H9 (cell line): ENCODE data around the gene KIF21B. TPM values are rescaled to one million over a fixed set of nuclear protein-coding genes. Genes with fewer than 3 reads are reported as not detected.

Experiments used
- DNase-seq: peaks from one replicate; pipeline ENCODE4 v3.0.0-alpha.2; 2017
- H2AFZ ChIP-seq: one replicate; pipeline ENCODE4 v1.6.1; 2013; ENCODE audit warnings: mild to moderate bottlenecking, low read length, control low read depth, moderate library complexity
- H2AK5ac ChIP-seq: 2 replicates; pipeline ENCODE4 v1.6.1; 2013; ENCODE audit warnings: low read length, control low read depth, mixed read lengths; ENCODE audit not compliant: insufficient read length
- H2BK120ac ChIP-seq: one replicate; pipeline ENCODE4 v1.6.1; 2013; ENCODE audit warnings: low read depth, mild to moderate bottlenecking, low read length, control low read depth, inconsistent platforms; ENCODE audit not compliant: poor library complexity, severe bottlenecking
- H2BK12ac ChIP-seq: 2 replicates; pipeline ENCODE4 v1.6.1; 2013; ENCODE audit warnings: low read length, control low read depth, mixed read lengths, low read depth; ENCODE audit not compliant: insufficient read length
- H2BK15ac ChIP-seq: 2 replicates; pipeline ENCODE4 v1.6.1; 2013; ENCODE audit warnings: low read depth, low read length, control low read depth
- H2BK20ac ChIP-seq: one replicate; pipeline ENCODE4 v1.6.1; 2013; ENCODE audit warnings: low read depth, mild to moderate bottlenecking, low read length, control low read depth, inconsistent platforms; ENCODE audit not compliant: poor library complexity, severe bottlenecking
- H2BK5ac ChIP-seq: 2 replicates; pipeline ENCODE4 v1.6.1; 2013; ENCODE audit warnings: low read length, control low read depth, mixed read lengths; ENCODE audit not compliant: insufficient read length
- H3K14ac ChIP-seq: 2 replicates; pipeline ENCODE4 v1.6.1; 2013; ENCODE audit warnings: low read length, control low read depth; ENCODE audit not compliant: insufficient read depth
- H3K18ac ChIP-seq: 2 replicates; pipeline ENCODE4 v1.6.1; 2013; ENCODE audit warnings: low read depth, mild to moderate bottlenecking, mixed read lengths, low read length, control low read depth; ENCODE audit not compliant: insufficient read length
- H3K23ac ChIP-seq: 2 replicates; pipeline ENCODE4 v1.6.1; 2013; ENCODE audit warnings: low read length, control low read depth, mixed read lengths, low read depth; ENCODE audit not compliant: insufficient read length
- H3K23me2 ChIP-seq: 2 replicates; pipeline ENCODE4 v1.6.1; 2013; ENCODE audit warnings: low read depth, mild to moderate bottlenecking, mixed read lengths, low read length, control low read depth; ENCODE audit not compliant: insufficient read length, poor library complexity, severe bottlenecking
- H3K27ac ChIP-seq: 2 replicates; pipeline ENCODE4 v1.5.1; 2013; ENCODE audit warnings: low read length, control low read depth, mixed read lengths, low read depth; ENCODE audit not compliant: insufficient read length
- H3K27me3 ChIP-seq: 2 replicates; pipeline ENCODE4 v1.6.1; 2013; ENCODE audit warnings: low read length, control low read depth, inconsistent platforms; ENCODE audit not compliant: insufficient read depth
- H3K4ac ChIP-seq: 2 replicates; pipeline ENCODE4 v1.6.1; 2013; ENCODE audit warnings: low read depth, mild to moderate bottlenecking, control low read depth, inconsistent platforms, low read length, moderate library complexity
- H3K4me1 ChIP-seq: 2 replicates; pipeline ENCODE4 v1.6.1; 2013; ENCODE audit warnings: low read length, control low read depth, inconsistent platforms; ENCODE audit not compliant: insufficient read depth
- H3K4me2 ChIP-seq: 2 replicates; pipeline ENCODE4 v1.6.1; 2013; ENCODE audit warnings: low read length, control low read depth, mixed read lengths; ENCODE audit not compliant: insufficient read length, insufficient read depth
- H3K56ac ChIP-seq: 2 replicates; pipeline ENCODE4 v1.6.1; 2013; ENCODE audit warnings: low read depth, mild to moderate bottlenecking, mixed read lengths, low read length, control low read depth; ENCODE audit not compliant: insufficient read length
- H3K79me1 ChIP-seq: 2 replicates; pipeline ENCODE4 v1.6.1; 2013; ENCODE audit warnings: low read depth, mild to moderate bottlenecking, moderate library complexity, low read length, control low read depth, inconsistent platforms; ENCODE audit not compliant: insufficient read depth, poor library complexity, severe bottlenecking
- H3K79me2 ChIP-seq: 2 replicates; pipeline ENCODE4 v1.6.1; 2013; ENCODE audit warnings: low read length, control low read depth, inconsistent platforms; ENCODE audit not compliant: insufficient read depth
- H3K9ac ChIP-seq: 2 replicates; pipeline ENCODE4 v1.6.1; 2013; ENCODE audit warnings: low read length, control low read depth, mixed read lengths; ENCODE audit not compliant: insufficient read length; ENCODE audit errors: extremely low read depth
- H3K9me3 ChIP-seq: one replicate; pipeline ENCODE4 v1.6.1; 2013; ENCODE audit warnings: low read depth, low read length, inconsistent platforms; ENCODE audit not compliant: control insufficient read depth
- H3T11ph ChIP-seq: one replicate; pipeline ENCODE4 v1.6.1; 2013; ENCODE audit warnings: mild to moderate bottlenecking, low read length, control low read depth, inconsistent platforms
- H4K20me1 ChIP-seq: one replicate; pipeline ENCODE4 v1.6.1; 2013; ENCODE audit not compliant: control insufficient read depth, insufficient read length, insufficient read depth
- H4K5ac ChIP-seq: 2 replicates; pipeline ENCODE4 v1.6.1; 2013; ENCODE audit warnings: low read depth, mild to moderate bottlenecking, mixed read lengths, low read length, control low read depth; ENCODE audit not compliant: insufficient read length
- H4K8ac ChIP-seq: replicated peaks from 2 replicates; pipeline ENCODE4 v1.6.1; 2013; ENCODE audit warnings: low read length, control low read depth, mixed read lengths, low read depth; ENCODE audit not compliant: insufficient read length
- H4K91ac ChIP-seq: 2 replicates; pipeline ENCODE4 v1.6.1; 2013; ENCODE audit warnings: low read depth, mild to moderate bottlenecking, moderate library complexity, mixed read lengths, low read length, control low read depth; ENCODE audit not compliant: insufficient read length
- H3K27ac Mint-ChIP-seq, 3 experiments: 2 replicates in 2 of 3; 3 replicates in 1 of 3; pipeline ENCODE4 v1.8.0; 2020 to 2021; ENCODE audit warnings: mixed read lengths in 3 of 3, mild to moderate bottlenecking in 1 of 3, moderate library complexity in 1 of 3
- H3K27me3 Mint-ChIP-seq: 2 replicates; pipeline ENCODE4 v1.8.0; 2021; ENCODE audit warnings: low read depth, mild to moderate bottlenecking, moderate library complexity, mixed read lengths
- H3K36me3 Mint-ChIP-seq, 3 experiments: 2 replicates in 2 of 3; 3 replicates in 1 of 3; pipeline ENCODE4 v1.8.0; 2020 to 2021; ENCODE audit warnings: low read depth in 3 of 3, mixed read lengths in 3 of 3; ENCODE audit not compliant: insufficient read depth in 1 of 3
- H3K4me1 Mint-ChIP-seq, 2 experiments: 2 replicates each; pipeline ENCODE4 v1.8.0; 2020; ENCODE audit warnings: mixed read lengths in 2 of 2
- H3K4me3 Mint-ChIP-seq, 2 experiments: 2 replicates in 1 of 2; 3 replicates in 1 of 2; pipeline ENCODE4 v1.8.0; 2020 to 2021; ENCODE audit warnings: mild to moderate bottlenecking in 2 of 2, mixed read lengths in 2 of 2, moderate library complexity in 1 of 2
- H3K9me3 Mint-ChIP-seq, 2 experiments: 2 replicates in 1 of 2; 3 replicates in 1 of 2; pipeline ENCODE4 v1.8.0; 2020; ENCODE audit warnings: mild to moderate bottlenecking in 2 of 2, mixed read lengths in 2 of 2, moderate library complexity in 1 of 2
- CTCF ChIP-seq: fragments of 200-600 bp; sonication (generic); conservative IDR thresholded peaks from 3 replicates; pipeline ENCODE4 v1.8.0; 2021; ENCODE audit warnings: antibody characterized with exemption, mild to moderate bottlenecking
- WGBS: extraction: QIAGEN DNeasy Blood & Tissue Kit; methylation state at CpG from one replicate; pipeline ENCODE4 v1.1.7; 2013; ENCODE audit warnings: missing lambda C conversion rate, low lambda C conversion rate, mixed read lengths; ENCODE audit not compliant: insufficient read length; ENCODE audit errors: extremely low coverage; 5-methylcytosine and 5-hydroxymethylcytosine counted together
- total RNA-seq: library from RNA; stranded (reverse); gene quantifications from 2 replicates; pipeline ENCODE4 v1.2.1, GENCODE V29; 2021

Gene KIF21B
- total RNA-seq, 1 experiment from 2014 or later = 7.5 TPM

- H3K4me2 ChIP-seq = no peak overlapping the region
- H4K5ac ChIP-seq = no peak overlapping the region
- H3K56ac ChIP-seq = no peak overlapping the region
- Mint-ChIP-seq H3K27me3 (no peaks in the 10 kb centered on the region; the same call in 1 of the 2 replicates), H3K4me3 (no peak overlapping the region), H3K27ac (no peak overlapping the region; a peak in 1 of 7 replicates), H3K36me3 (peaks cover 22 to 44% (median 30%) of the 10 kb centered on the region in 3 experiments), H3K4me1 (no peaks in the 10 kb centered on the region), H3K9me3 (peaks cover 10% of the 10 kb centered on the region in 2 experiments)
- no peak overlapping the region for H2BK120ac ChIP-seq
- no peak overlapping the region for H3K4ac ChIP-seq
- no peaks in the 10 kb centered on the region for H3K4me1 ChIP-seq
- no peak overlapping the region for H2BK15ac ChIP-seq
- no peak overlapping the region for H3K14ac ChIP-seq
- H3K18ac ChIP-seq = no peak overlapping the region
- no peak for TF ChIP-seq CTCF
- H3T11ph ChIP-seq = no peak overlapping the region
- H3K9me3 ChIP-seq = peaks cover 11% of the 10 kb centered on the region
- H3K23ac ChIP-seq = no peak overlapping the region
- H3K79me1 ChIP-seq = no peaks in the 10 kb centered on the region
- no peak overlapping the region for H2BK5ac ChIP-seq
- H2BK12ac ChIP-seq = no peak overlapping the region
- no peak overlapping the region for H2AFZ ChIP-seq
- no peak overlapping the region for H3K27ac ChIP-seq
- no peak overlapping the region for H4K8ac ChIP-seq
- H4K20me1 ChIP-seq = no peaks in the 10 kb centered on the region
- H3K9ac ChIP-seq = no peak overlapping the region
- H2AK5ac ChIP-seq = no peak overlapping the region
- H3K23me2 ChIP-seq = no peaks in the 10 kb centered on the region
- no peaks in the 10 kb centered on the region for H3K27me3 ChIP-seq
- WGBS = no CpG with 5 or more reads among the region's 16 CpGs
- no peak overlapping the region for H2BK20ac ChIP-seq
- H4K91ac ChIP-seq = no peak overlapping the region
- H3K79me2 ChIP-seq = no peaks in the 10 kb centered on the region
- no peak for DNase-seq
Measured at GRCh38 chr1:200977071-200977754, 46.3 kb downstream of the KIF21B start.
